K562 (cell line): ENCODE measurements around the gene CNKSR1. TPM values are rescaled to one million over a fixed set of nuclear protein-coding genes. Genes with fewer than 3 reads are reported as not detected.

Source experiments
- ATAC-seq: fragments of 200-7000 bp; cut with Tn5 transposase; 3 replicates; pipeline ENCODE4 v1.9.1; 2020; ENCODE audit warnings: moderate library complexity
- BruUV-seq: library from RNA; stranded (reverse); fragments of 400-500 nt; replicated peaks from 2 replicates; lab custom pipeline; 2021; lab: Mats Ljungman, UMichigan
- CTCF ChIA-PET: fragments of 300-600 bp; formaldehyde crosslinking; extraction: SDS; loops from one replicate; lab custom pipeline; 2021; ENCODE audit warnings: low intra/inter-chr PET ratio; lab: Yijun Ruan, JAX
- POLR2A ChIA-PET: fragments of 300-600, 350-650 bp; sonication (Branson Sonifier 250); formaldehyde crosslinking; extraction: SDS; loops from one replicate; lab custom pipeline; 2021; ENCODE audit warnings: antibody characterized with exemption, inconsistent platforms; lab: Yijun Ruan, JAX
- DNase-seq, 4 experiments: peaks; one replicate each; pipeline versions ENCODE4 v3.0.0 to v3.0.0-alpha.2; 2011 to 2018; ENCODE audit warnings: low spot score in 3 of 4, mixed read lengths in 3 of 4; ENCODE audit errors: extremely low read depth in 1 of 4
- FAIRE-seq: peaks from 2 replicates; lab custom pipeline; 2011; peaks lifted over from hg19 to GRCh38; lab: Jason Lieb, UNC
- H2AFZ ChIP-seq: 2 replicates; pipeline ENCODE4 v1.6.0; 2011; ENCODE audit warnings: low read depth, low read length, control low read depth, inconsistent platforms
- H3K27ac ChIP-seq: fragments of 200-600 bp; 3 replicates; pipeline ENCODE4 v1.8.0; 2011; ENCODE audit warnings: low read depth, mild to moderate bottlenecking, control low read depth, inconsistent platforms, low read length, moderate library complexity, mixed read lengths; ENCODE audit errors: extremely low read depth
- H3K27me3 ChIP-seq, 2 experiments: fragments of 300-600 bp in 1 of 2; 2 replicates in 1 of 2; 3 replicates in 1 of 2; pipeline versions ENCODE4 v1.6.0 to v1.8.0; 2011; ENCODE audit warnings: inconsistent platforms in 2 of 2, low read length in 2 of 2, mild to moderate bottlenecking in 1 of 2, mixed read lengths in 1 of 2, moderate library complexity in 1 of 2; ENCODE audit not compliant: control insufficient read depth in 2 of 2, insufficient read depth in 2 of 2
- H3K36me3 ChIP-seq: fragments of 300-600 bp; 3 replicates; pipeline ENCODE4 v1.8.0; 2011; ENCODE audit warnings: mild to moderate bottlenecking, low read length, inconsistent platforms; ENCODE audit not compliant: control insufficient read depth, insufficient read depth
- H3K4me1 ChIP-seq, 2 experiments: fragments of 200-600 bp in 1 of 2; replicated peaks in 1 of 2; 2 replicates in 1 of 2; 3 replicates in 1 of 2; pipeline versions ENCODE4 v1.5.1 to v1.8.0; 2011; ENCODE audit warnings: inconsistent platforms in 2 of 2, low read length in 2 of 2, mild to moderate bottlenecking in 1 of 2, mixed read lengths in 1 of 2, moderate library complexity in 1 of 2; ENCODE audit not compliant: control insufficient read depth in 2 of 2, insufficient read depth in 2 of 2
- H3K4me2 ChIP-seq: 2 replicates; pipeline ENCODE4 v1.6.1; 2011; ENCODE audit warnings: low read length, control low read depth, inconsistent platforms, mixed read lengths; ENCODE audit not compliant: insufficient read depth
- H3K4me3 ChIP-seq: fragments of 200-600 bp; sonication (generic), shearing (Covaris generic); 2 replicates; pipeline ENCODE4 v1.5.1; 2016; ENCODE audit warnings: control low read depth, inconsistent platforms
- H3K79me2 ChIP-seq: fragments of 200-600 bp; 3 replicates; pipeline ENCODE4 v1.8.0; 2011; ENCODE audit warnings: low read length, inconsistent platforms; ENCODE audit not compliant: control insufficient read depth, insufficient read depth
- H3K9ac ChIP-seq, 2 experiments: 2 replicates each; pipeline versions ENCODE4 v1.6.0 to v1.6.1; 2011; ENCODE audit warnings: low read depth in 2 of 2, low read length in 2 of 2, control low read depth in 1 of 2, inconsistent platforms in 1 of 2, mild to moderate bottlenecking in 1 of 2, mixed read lengths in 1 of 2; ENCODE audit not compliant: insufficient read depth in 1 of 2
- H3K9me1 ChIP-seq: one replicate; pipeline ENCODE4 v1.6.0; 2011; ENCODE audit warnings: inconsistent platforms, mild to moderate bottlenecking, low read length, moderate library complexity; ENCODE audit not compliant: control insufficient read depth, insufficient read depth
- H3K9me3 ChIP-seq: replicated peaks from 2 replicates; pipeline ENCODE4 v1.5.1; 2011; ENCODE audit warnings: low read depth, low read length, inconsistent platforms; ENCODE audit not compliant: control insufficient read depth, insufficient read depth
- H4K20me1 ChIP-seq: replicated peaks from 2 replicates; pipeline ENCODE4 v1.6.1; 2011; ENCODE audit warnings: low read length, inconsistent platforms, mixed read lengths; ENCODE audit not compliant: control insufficient read depth, insufficient read depth
- CBX2 ChIP-seq: fragments of 200-600 bp; sonication (generic); IDR thresholded peaks from one replicate; pipeline ENCODE4 v1.6.1; 2012; ENCODE audit warnings: mild to moderate bottlenecking, low read length, inconsistent platforms; ENCODE audit not compliant: insufficient read depth, poor library complexity, severe bottlenecking
- CREBBP ChIP-seq: IDR thresholded peaks from one replicate; pipeline ENCODE4 v1.6.1; 2012; ENCODE audit warnings: low read depth, mild to moderate bottlenecking, control low read depth, inconsistent platforms, low read length
- FOXA3 ChIP-seq, 2 experiments: fragments of 450-650 bp in 1 of 2; sonication (generic) in 1 of 2; formaldehyde crosslinking; IDR thresholded peaks in 1 of 2; conservative IDR thresholded peaks in 1 of 2; 2 replicates each; pipeline versions ENCODE4 v1.4.0 to v1.8.0; 2020 to 2022; ENCODE audit warnings: mild to moderate bottlenecking in 2 of 2, missing genetic modification reagents in 1 of 2
- FOXP1 ChIP-seq: sonication (generic); formaldehyde crosslinking; IDR thresholded peaks from 2 replicates; pipeline ENCODE4 v1.8.0; 2022; ENCODE audit warnings: mild to moderate bottlenecking, missing genetic modification reagents
- KDM5B ChIP-seq: fragments of 200-600 bp; sonication (generic); IDR thresholded peaks from 2 replicates; pipeline ENCODE4 v1.6.1; 2012; ENCODE audit warnings: low read depth, mild to moderate bottlenecking, moderate library complexity, low read length, control low read depth, inconsistent platforms; ENCODE audit not compliant: insufficient replicate concordance
- MAX ChIP-seq: sonication (generic); formaldehyde crosslinking; IDR thresholded peaks from 2 replicates; pipeline ENCODE4 v1.9.0; 2022; ENCODE audit warnings: mild to moderate bottlenecking, missing genetic modification reagents
- MCM5 ChIP-seq: fragments of 450-650 bp; IDR thresholded peaks from 2 replicates; pipeline ENCODE4 v1.6.1; 2016; ENCODE audit warnings: low read depth
- MYNN ChIP-seq, 2 experiments: sonication (generic); formaldehyde crosslinking in 1 of 2; IDR thresholded peaks; 2 replicates each; pipeline versions ENCODE4 v1.5.0 to v1.6.1; 2016 to 2020; ENCODE audit warnings: antibody characterized with exemption in 1 of 2, missing genetic modification reagents in 1 of 2
- NR2C2 ChIP-seq, 2 experiments: fragments of 200-800 bp in 1 of 2; sonication (Bioruptor generic) in 1 of 2; sonication (generic) in 1 of 2; formaldehyde crosslinking in 1 of 2; IDR thresholded peaks; 2 replicates each; pipeline versions ENCODE4 v1.6.1 to v1.8.0; 2016 to 2022; ENCODE audit warnings: mild to moderate bottlenecking in 1 of 2, missing compliant biosample characterization in 1 of 2, missing genetic modification characterization in 1 of 2, missing genetic modification reagents in 1 of 2
- PML ChIP-seq: IDR thresholded peaks from 2 replicates; pipeline ENCODE4 v1.6.1; 2012; ENCODE audit warnings: low read length, inconsistent platforms
- POLR2B ChIP-seq: fragments of 450-650 bp; IDR thresholded peaks from 2 replicates; pipeline ENCODE4 v1.6.1; 2018; ENCODE audit warnings: low read depth; ENCODE audit not compliant: partially characterized antibody
- RAD21 ChIP-seq, 2 experiments: fragments of 250-450 bp in 1 of 2; fragments of 450-650 bp in 1 of 2; sonication (Bioruptor Pico) in 1 of 2; formaldehyde crosslinking in 1 of 2; IDR thresholded peaks in 1 of 2; conservative IDR thresholded peaks in 1 of 2; 2 replicates each; pipeline versions ENCODE4 v1.4.0 to v1.8.0; 2020 to 2022; ENCODE audit warnings: mild to moderate bottlenecking in 2 of 2, moderate library complexity in 1 of 2
- RBFOX2 ChIP-seq: fragments of 200-400 bp; formaldehyde crosslinking; IDR thresholded peaks from 2 replicates; pipeline ENCODE4 v1.6.1; 2017; ENCODE audit warnings: low read depth, mild to moderate bottlenecking, low read length, moderate library complexity
- TAF1 ChIP-seq: IDR thresholded peaks from 2 replicates; pipeline ENCODE4 v1.6.1; 2011; ENCODE audit warnings: mild to moderate bottlenecking, low read length, moderate library complexity; ENCODE audit not compliant: insufficient read depth, control insufficient read depth, severe bottlenecking; ENCODE audit errors: extremely low read depth
- TEAD4 ChIP-seq, 2 experiments: sonication (generic) in 1 of 2; formaldehyde crosslinking in 1 of 2; IDR thresholded peaks; 2 replicates each; pipeline versions ENCODE4 v1.6.1 to v1.8.0; 2012 to 2022; ENCODE audit warnings: borderline replicate concordance in 1 of 2, inconsistent platforms in 1 of 2, low read length in 1 of 2, mild to moderate bottlenecking in 1 of 2, missing genetic modification reagents in 1 of 2
- TOE1 ChIP-seq, 2 experiments: fragments of 450-650 bp in 1 of 2; sonication (generic) in 1 of 2; formaldehyde crosslinking in 1 of 2; IDR thresholded peaks; 2 replicates each; pipeline versions ENCODE4 v1.7.1 to v1.8.0; 2016 to 2022; ENCODE audit warnings: borderline replicate concordance in 2 of 2, mild to moderate bottlenecking in 2 of 2, antibody characterized with exemption in 1 of 2, inconsistent platforms in 1 of 2, low read depth in 1 of 2, missing genetic modification reagents in 1 of 2, moderate library complexity in 1 of 2
- ZNF143 ChIP-seq: sonication (generic); formaldehyde crosslinking; IDR thresholded peaks from 2 replicates; pipeline ENCODE4 v1.9.0; 2022; ENCODE audit warnings: mild to moderate bottlenecking, missing genetic modification reagents
- ZNF253 ChIP-seq: fragments of 250-450 bp; sonication (Bioruptor Pico); conservative IDR thresholded peaks from 2 replicates; pipeline ENCODE4 v1.6.1; 2021; ENCODE audit warnings: mild to moderate bottlenecking
- ZSCAN32 ChIP-seq: fragments of 450-650 bp; formaldehyde crosslinking; IDR thresholded peaks from 2 replicates; pipeline ENCODE4 v1.4.0; 2020; ENCODE audit warnings: mild to moderate bottlenecking, moderate library complexity
- WGBS: fragments of 100-300 bp; shearing (Covaris generic); methylation state at CpG from one replicate; pipeline ENCODE4 v1.1.6; 2016; ENCODE audit warnings: low coverage, mixed read lengths; ENCODE audit not compliant: insufficient coverage; ENCODE audit errors: missing lambda C conversion rate; 5-methylcytosine and 5-hydroxymethylcytosine counted together
- in situ Hi-C: fragments of 300-500 bp; cut with MboI; formaldehyde crosslinking; loops from 4 replicates; pipeline ENCODE4 v1.15.0; 2018; ENCODE audit warnings: inconsistent platforms, mixed read lengths
- intact Hi-C: fragments of 100-400 bp; cut with micrococcal nuclease; formaldehyde crosslinking; loops from 2 replicates; pipeline ENCODE4 v1.14.2; 2022
- polyA plus RNA-seq, 8 experiments: library from polyadenylated mRNA; depleted of rRNA in 4 of 8; stranded (reverse) in 5 of 8; unstranded in 3 of 8; fragments of >200 nt; fragmentation: Nextera tagmentation in 2 of 8; fragmentation: Illumina TruSeq in 1 of 8; extraction: Ambion mirVana in 2 of 8; extraction: Trizol in 1 of 8; gene quantifications; 2 replicates each; pipeline versions ENCODE4 v1.2.1 to v1.2.3, GENCODE V29; 2011 to 2014; ENCODE audit warnings: inconsistent platforms in 1 of 8, missing spikeins in 1 of 8
- total RNA-seq, 7 experiments: library from RNA; depleted of rRNA in 6 of 7; stranded (reverse); fragments of >200 nt in 6 of 7; fragmentation: Illumina TruSeq in 2 of 7; extraction: Trizol in 2 of 7; gene quantifications; 2 replicates each; pipeline versions ENCODE4 v1.2.1 to v1.2.3, GENCODE V29; 2011 to 2021; ENCODE audit warnings: low replicate concordance in 1 of 7

Gene CNKSR1
- total and polyA plus RNA-seq, 9 of the 15 experiments (the other 6 are each of a cell fraction or from before 2014, with no cell fraction given), result 0.03 to 2.8 (median 1.1) TPM

- WGBS, result 43% methylated on average over 18 of the region's 18 CpGs
- peaks cover 29 to 63% of the 10 kb centered on the region in 2 experiments for H3K4me1 ChIP-seq
- peak overlapping the region; percentile 87 for H3K4me2 ChIP-seq
- H2AFZ ChIP-seq, result peak overlapping the region; percentile 90
- no peaks in the 10 kb centered on the region for H3K27me3 ChIP-seq
- DNase-seq (peak in 1 of 4 experiments; percentile 15), ATAC-seq (no peak; the same call in 2 of the 3 replicates), FAIRE-seq (peak; percentile 57)
- ChIA-PET CTCF (interaction anchor here (0.6 to 2.6 kb wide), 7 partner anchors 34 to 1229 kb away, joined by 3 to 26 read pairs (median 3); no protein-coding TSS in a partner anchor), POLR2A (interaction anchor here (0.5 to 1.8 kb wide), 11 partner anchors 9 to 1406 kb away, joined by 3 to 6 read pairs (median 3); partner anchors contain the start of genes PDIK1L and ZNF593)
- H3K4me3 ChIP-seq, result peak overlapping the region; percentile 43
- H3K27ac ChIP-seq, result peak overlapping the region; percentile 80
- H3K9me3 ChIP-seq, result no peaks in the 10 kb centered on the region
- in situ Hi-C loops (no loop called here), intact Hi-C loops (loop anchor here (2.0 kb wide), 1 partner anchor 124 kb away; no protein-coding TSS in a partner anchor)
- peak overlapping the region; percentile 78 to 95 for H3K9ac ChIP-seq
- no TSS peak for BruUV-seq
- H4K20me1 ChIP-seq, result no peaks in the 10 kb centered on the region
- H3K79me2 ChIP-seq, result no peaks in the 10 kb centered on the region; the same call in 2 of the 3 replicates
- no peaks in the 10 kb centered on the region for H3K36me3 ChIP-seq
- H3K9me1 ChIP-seq, result no peaks in the 10 kb centered on the region
- TF ChIP-seq PML, result no peak
- no peak for TF ChIP-seq FOXA3 (CRISPR knock-in tag; conservative IDR thresholded peaks at IDR 0.05 in 1 of 2, IDR thresholded peaks at IDR 0.05 in 1 of 2)
- peak; percentile 24 for TF ChIP-seq KDM5B
- TF ChIP-seq RBFOX2, result no peak
- no peak for TF ChIP-seq NR2C2 (CRISPR knock-in tag; IDR thresholded peaks at IDR 0.05)
- no peak for TF ChIP-seq NR2C2 (tag; IDR thresholded peaks at IDR 0.05)
- no peak for TF ChIP-seq RAD21 (CRISPR knock-in tag; conservative IDR thresholded peaks at IDR 0.05 in 1 of 2, IDR thresholded peaks at IDR 0.05 in 1 of 2)
- no peak for TF ChIP-seq ZSCAN32 (CRISPR knock-in tag)
- TF ChIP-seq ZNF143 (CRISPR knock-in tag), result 0 out of 2 replicates have a peak, but pooled peaks have one; percentile 31
- TF ChIP-seq TAF1, result no peak
- peak; percentile 14; the same call in 1 of the 2 replicates for TF ChIP-seq FOXP1 (CRISPR knock-in tag)
- TF ChIP-seq TEAD4 (IDR thresholded peaks at IDR 0.05; ENCODE audit: low read length), result no peak
- no peak; the same call in 1 of the 2 replicates for TF ChIP-seq TEAD4 (CRISPR knock-in tag; IDR thresholded peaks at IDR 0.05; ENCODE audit: borderline replicate concordance)
- TF ChIP-seq CBX2, result no peak
- TF ChIP-seq POLR2B, result no peak
- TF ChIP-seq MYNN (IDR thresholded peaks at IDR 0.05), result no peak
- TF ChIP-seq MYNN (CRISPR knock-in tag; IDR thresholded peaks at IDR 0.05), result no peak
- TF ChIP-seq MCM5, result no peak
- TF ChIP-seq MAX (CRISPR knock-in tag), result no peak
- TF ChIP-seq TOE1 (IDR thresholded peaks at IDR 0.05; ENCODE audit: borderline replicate concordance), result no peak
- TF ChIP-seq TOE1 (CRISPR knock-in tag; IDR thresholded peaks at IDR 0.05; ENCODE audit: borderline replicate concordance, low read depth), result 0 out of 2 replicates have a peak, but pooled peaks have one; percentile 56
- no peak for TF ChIP-seq CREBBP
- no peak for TF ChIP-seq ZNF253 (CRISPR knock-in tag)
Observed at GRCh38 chr1:26160527-26161414, 16.5 kb upstream of the CNKSR1 start.
